HEK293 (cell line): Measurements from ENCODE around the gene MMP24OS.

Source experiments
- CTCF ChIA-PET: fragments of 350-600 bp; formaldehyde crosslinking; extraction: SDS; loops from one replicate; lab custom pipeline; 2021; ENCODE audit warnings: antibody characterized with exemption; lab: Yijun Ruan, JAX
- POLR2A ChIA-PET: fragments of 300-600 bp; formaldehyde crosslinking; extraction: SDS; loops from one replicate; lab custom pipeline; 2020; ENCODE audit warnings: antibody characterized with exemption, inconsistent platforms; lab: Yijun Ruan, JAX
- H3K27ac ChIP-seq: fragments of 200-500 bp; sonication (Bioruptor generic); 2 replicates; pipeline ENCODE4 v1.5.1; 2014; ENCODE audit warnings: low read depth, low read length, control low read depth, inconsistent platforms; ENCODE audit errors: extremely low read depth
- H3K36me3 ChIP-seq, 2 experiments: fragments of 200-500 bp in 1 of 2; sonication (Bioruptor generic) in 1 of 2; 1 replicate in 1 of 2; 2 replicates in 1 of 2; pipeline ENCODE4 v1.5.1; 2014 to 2017; ENCODE audit warnings: inconsistent platforms in 2 of 2, low read length in 2 of 2; ENCODE audit not compliant: control insufficient read depth in 2 of 2, insufficient read depth in 1 of 2
- H3K4me1 ChIP-seq: fragments of 200-500 bp; sonication (Bioruptor generic); 2 replicates; pipeline ENCODE4 v1.5.1; 2014; ENCODE audit warnings: mild to moderate bottlenecking, low read length, inconsistent platforms; ENCODE audit not compliant: control insufficient read depth, insufficient read depth
- H3K4me3 ChIP-seq: 2 replicates; pipeline ENCODE4 v1.5.1; 2011; ENCODE audit warnings: low read depth, mild to moderate bottlenecking, control low read depth, low read length, moderate library complexity
- H3K9me3 ChIP-seq: fragments of 200-500 bp; sonication (Bioruptor generic); 2 replicates; pipeline ENCODE4 v1.5.1; 2014; ENCODE audit warnings: low read depth, low read length, inconsistent platforms; ENCODE audit not compliant: control insufficient read depth, insufficient read depth
- GLIS1 ChIP-seq: fragments of 450-650 bp; formaldehyde crosslinking; IDR thresholded peaks from 2 replicates; pipeline ENCODE4 v1.5.1; 2016; ENCODE audit warnings: missing biosample characterization, missing genetic modification characterization
- IKZF3 ChIP-seq: fragments of 450-650 bp; IDR thresholded peaks from 2 replicates; pipeline ENCODE4 v1.5.0; 2018; ENCODE audit warnings: missing biosample characterization, mild to moderate bottlenecking, missing genetic modification characterization, moderate library complexity
- PRDM10 ChIP-seq: fragments of 450-650 bp; formaldehyde crosslinking; IDR thresholded peaks from 2 replicates; pipeline ENCODE4 v1.5.1; 2016; ENCODE audit warnings: missing biosample characterization, missing genetic modification characterization
- ZBTB17 ChIP-seq: fragments of 450-650 bp; formaldehyde crosslinking; IDR thresholded peaks from 2 replicates; pipeline ENCODE4 v1.5.1; 2016; ENCODE audit warnings: missing biosample characterization, missing genetic modification characterization
- ZBTB8A ChIP-seq: fragments of 450-650 bp; formaldehyde crosslinking; IDR thresholded peaks from 2 replicates; pipeline ENCODE4 v1.5.1; 2016; ENCODE audit warnings: missing biosample characterization, missing genetic modification characterization
- ZFP69B ChIP-seq: fragments of 450-650 bp; formaldehyde crosslinking; IDR thresholded peaks from 2 replicates; pipeline ENCODE4 v1.5.1; 2016; ENCODE audit warnings: missing biosample characterization, missing genetic modification characterization
- ZNF18 ChIP-seq: fragments of 450-650 bp; formaldehyde crosslinking; IDR thresholded peaks from 2 replicates; pipeline ENCODE4 v1.5.1; 2016; ENCODE audit warnings: missing biosample characterization, missing genetic modification characterization
- ZNF23 ChIP-seq: fragments of 450-650 bp; formaldehyde crosslinking; IDR thresholded peaks from 2 replicates; pipeline ENCODE4 v1.5.1; 2016; ENCODE audit warnings: missing biosample characterization, missing genetic modification characterization, borderline replicate concordance
- ZNF24 ChIP-seq: fragments of 450-650 bp; formaldehyde crosslinking; IDR thresholded peaks from 2 replicates; pipeline ENCODE4 v1.5.1; 2016; ENCODE audit warnings: missing biosample characterization, missing genetic modification characterization
- ZNF354C ChIP-seq: fragments of 450-650 bp; formaldehyde crosslinking; IDR thresholded peaks from 2 replicates; pipeline ENCODE4 v1.5.1; 2016; ENCODE audit warnings: missing biosample characterization, missing genetic modification characterization, low read depth, borderline replicate concordance
- ZNF529 ChIP-seq: fragments of 450-650 bp; formaldehyde crosslinking; IDR thresholded peaks from 2 replicates; pipeline ENCODE4 v1.5.1; 2017; ENCODE audit warnings: missing genetic modification characterization, missing biosample characterization; ENCODE audit not compliant: insufficient replicate concordance
- ZNF544 ChIP-seq: fragments of 450-650 bp; formaldehyde crosslinking; IDR thresholded peaks from 2 replicates; pipeline ENCODE4 v1.5.0; 2017; ENCODE audit warnings: missing biosample characterization, missing genetic modification characterization
- ZNF558 ChIP-seq: fragments of 450-650 bp; formaldehyde crosslinking; IDR thresholded peaks from 2 replicates; pipeline ENCODE4 v1.5.1; 2016; ENCODE audit warnings: missing biosample characterization, missing genetic modification characterization
- ZNF560 ChIP-seq: fragments of 450-650 bp; formaldehyde crosslinking; IDR thresholded peaks from 2 replicates; pipeline ENCODE4 v1.5.1; 2017; ENCODE audit warnings: missing biosample characterization, missing genetic modification characterization, borderline replicate concordance
- ZNF704 ChIP-seq: fragments of 450-650 bp; formaldehyde crosslinking; IDR thresholded peaks from 2 replicates; pipeline ENCODE4 v1.5.1; 2016; ENCODE audit warnings: missing biosample characterization, missing genetic modification characterization
- ZXDB ChIP-seq: fragments of 450-650 bp; formaldehyde crosslinking; IDR thresholded peaks from 2 replicates; pipeline ENCODE4 v1.5.1; 2016; ENCODE audit warnings: missing biosample characterization, missing genetic modification characterization

The MMP24OS gene

GRCh38 chr20:35288325-35289060 is 10.6 kb upstream of the MMP24OS start:
- Histone ChIP-seq H3K27ac (no peak overlapping the region), H3K4me3 (no peak overlapping the region), H3K9me3 (no peaks in the 10 kb centered on the region), H3K4me1 (no peaks in the 10 kb centered on the region), H3K36me3 (peaks cover 0 to 3% of the 10 kb centered on the region in 2 experiments; a peak in 2 of 3 replicates)
- ChIA-PET CTCF (interaction anchor here (2.3 kb wide), 1 partner anchor 15 kb away, joined by 7 read pairs; no protein-coding TSS in a partner anchor), POLR2A (no interaction called here)
- no peak for TF ChIP-seq ZNF560 (tag by site-specific recombination)
- no peak for TF ChIP-seq ZFP69B (tag by site-specific recombination)
- no peak for TF ChIP-seq IKZF3 (tag by site-specific recombination)
- no peak for TF ChIP-seq ZNF354C
- TF ChIP-seq GLIS1 (tag by site-specific recombination): no peak
- TF ChIP-seq ZNF23 (tag by site-specific recombination): no peak
- TF ChIP-seq ZNF558 (tag by site-specific recombination): no peak
- no peak for TF ChIP-seq ZBTB17 (tag by site-specific recombination)
- no peak for TF ChIP-seq ZNF544 (tag by site-specific recombination)
- no peak for TF ChIP-seq ZNF529 (tag by site-specific recombination)
- no peak for TF ChIP-seq ZBTB8A (tag by site-specific recombination)
- TF ChIP-seq ZXDB (tag by site-specific recombination): no peak
- no peak for TF ChIP-seq ZNF18

GRCh38 chr20:35287509-35288324 is 9.8 kb upstream of the MMP24OS start:
- H3K36me3 ChIP-seq: peaks cover 6 to 7% of the 10 kb centered on the region in 2 experiments; a peak in 2 of 3 replicates
- ChIA-PET CTCF (interaction anchor here (2.3 kb wide), 1 partner anchor 16 kb away, joined by 7 read pairs; no protein-coding TSS in a partner anchor), POLR2A (no interaction called here)
- H3K4me1 ChIP-seq: no peaks in the 10 kb centered on the region
- no peak overlapping the region for H3K27ac ChIP-seq
- TF ChIP-seq ZNF24 (tag by site-specific recombination) (no peak), PRDM10 (tag by site-specific recombination) (peak; percentile 51; the same call in 1 of the 2 replicates), ZNF704 (no peak)
- TF ChIP-seq, all 188 proteins: peak for 1
- H3K9me3 ChIP-seq: no peaks in the 10 kb centered on the region
- H3K4me3 ChIP-seq: no peak overlapping the region
